ENCODE measurements around the gene LEPROT. TPM values are rescaled to one million over a fixed set of nuclear protein-coding genes. Genes with fewer than 3 reads are reported as not detected.

Gene LEPROT
- total RNA-seq, 1 experiment from 2014 or later = 63.1 TPM

GRCh38 chr1:65425697-65426096, 5.2 kb downstream of the LEPROT start:
- no peaks in the 10 kb centered on the region for H3K9me3 Mint-ChIP-seq (ENCODE audit: unreplicated experiment)
- H3K4me3 Mint-ChIP-seq (ENCODE audit: unreplicated experiment) = peak overlapping the region; percentile 38
- BruUV-seq (replicated peaks) = no TSS peak
- intact Hi-C loops (cut with micrococcal nuclease) = loop anchor here (2.0 to 10.0 kb wide), 2 partner anchors 83 to 1509 kb away; no protein-coding TSS in a partner anchor
- no peaks in the 10 kb centered on the region for H3K27me3 Mint-ChIP-seq (ENCODE audit: insufficient read depth, unreplicated experiment)
- peaks cover 34% of the 10 kb centered on the region for H3K4me1 Mint-ChIP-seq (ENCODE audit: insufficient read depth, unreplicated experiment)
- no peak for TF ChIP-seq CTCF (IDR thresholded peaks at IDR 0.05; ENCODE audit: unreplicated experiment)
- DNase-seq (ENCODE audit: unreplicated experiment) = peak; percentile 97
- H3K36me3 Mint-ChIP-seq (ENCODE audit: insufficient read depth, unreplicated experiment) = peaks cover 52% of the 10 kb centered on the region
- ChIA-PET CTCF (interaction anchor here (0.7 to 1.3 kb wide), 4 partner anchors 31 to 362 kb away, joined by 3 to 7 read pairs (median 3); no protein-coding TSS in a partner anchor), POLR2A (interaction anchor here (0.6 to 5.6 kb wide), 7 partner anchors 8 to 274 kb away, joined by 3 to 43 read pairs (median 3); no protein-coding TSS in a partner anchor)
- peak overlapping the region; percentile 91 for H3K27ac Mint-ChIP-seq (ENCODE audit: low read depth, unreplicated experiment)

GRCh38 chr1:65429078-65429477, 8.6 kb downstream of the LEPROT start:
- Mint-ChIP-seq H3K36me3 (ENCODE audit: insufficient read depth, unreplicated experiment) (peaks cover 76% of the 10 kb centered on the region), H3K4me1 (ENCODE audit: insufficient read depth, unreplicated experiment) (peaks cover 42% of the 10 kb centered on the region), H3K9me3 (ENCODE audit: unreplicated experiment) (no peaks in the 10 kb centered on the region), H3K27me3 (ENCODE audit: insufficient read depth, unreplicated experiment) (no peaks in the 10 kb centered on the region), H3K4me3 (ENCODE audit: unreplicated experiment) (no peak overlapping the region), H3K27ac (ENCODE audit: low read depth, unreplicated experiment) (peak overlapping the region; percentile 93)
- CTCF ChIA-PET = interaction anchor here (0.7 to 4.0 kb wide), 4 partner anchors 9 to 258 kb away, joined by 3 to 42 read pairs (median 4); partner anchors contain the start of genes LEPR and LEPROT
- DNase-seq (ENCODE audit: unreplicated experiment) = no peak
- TF ChIP-seq CTCF (IDR thresholded peaks at IDR 0.05; ENCODE audit: unreplicated experiment) = no peak
- intact Hi-C loops (cut with micrococcal nuclease) = loop anchor here (10.0 kb wide), 1 partner anchor 1506 kb away; no protein-coding TSS in a partner anchor
- no TSS peak for BruUV-seq (replicated peaks)
- POLR2A ChIA-PET = interaction anchor here (0.6 to 11.4 kb wide), 7 partner anchors 8 to 424 kb away, joined by 3 to 144 read pairs (median 4); partner anchors contain the start of genes LEPR and LEPROT

GRCh38 chr1:65429806-65430205, 9.3 kb downstream of the LEPROT start:
- no peaks in the 10 kb centered on the region for H3K9me3 Mint-ChIP-seq (ENCODE audit: unreplicated experiment)
- no peak for TF ChIP-seq CTCF (IDR thresholded peaks at IDR 0.05; ENCODE audit: unreplicated experiment)

GRCh38 chr1:65431111-65431705, 10.7 kb downstream of the LEPROT start:
- Mint-ChIP-seq H3K4me3 (ENCODE audit: unreplicated experiment) (peak overlapping the region; percentile 76), H3K4me1 (ENCODE audit: insufficient read depth, unreplicated experiment) (peaks cover 44% of the 10 kb centered on the region), H3K9me3 (ENCODE audit: unreplicated experiment) (no peaks in the 10 kb centered on the region), H3K36me3 (ENCODE audit: insufficient read depth, unreplicated experiment) (peaks cover 85% of the 10 kb centered on the region), H3K27me3 (ENCODE audit: insufficient read depth, unreplicated experiment) (no peaks in the 10 kb centered on the region), H3K27ac (ENCODE audit: low read depth, unreplicated experiment) (peak overlapping the region; percentile 93)
- CTCF ChIA-PET = interaction anchor here (0.6 to 4.0 kb wide), 24 partner anchors 9 to 1039 kb away, joined by 3 to 42 read pairs (median 4); no protein-coding TSS in a partner anchor
- no TSS peak for BruUV-seq (replicated peaks)
- TF ChIP-seq CTCF (IDR thresholded peaks at IDR 0.05; ENCODE audit: unreplicated experiment) = peak; percentile 44
- intact Hi-C loops (cut with micrococcal nuclease) = loop anchor here (1.0 to 10.0 kb wide), 3 partner anchors 194 to 256 kb away; no protein-coding TSS in a partner anchor
- POLR2A ChIA-PET = interaction anchor here (0.9 to 11.4 kb wide), 4 partner anchors 11 to 257 kb away, joined by 3 to 144 read pairs (median 6); partner anchors contain the start of genes LEPR and LEPROT
- peak; percentile 60 for DNase-seq (ENCODE audit: unreplicated experiment)

More at GRCh38 chr1:65429806-65430205, 9.3 kb downstream of the LEPROT start:
- peaks cover 46% of the 10 kb centered on the region for H3K4me1 Mint-ChIP-seq (ENCODE audit: insufficient read depth, unreplicated experiment)
- H3K36me3 Mint-ChIP-seq (ENCODE audit: insufficient read depth, unreplicated experiment) = peaks cover 81% of the 10 kb centered on the region
- DNase-seq (ENCODE audit: unreplicated experiment) = peak; percentile 94
- ChIA-PET CTCF (interaction anchor here (0.6 to 4.0 kb wide), 17 partner anchors 8 to 261 kb away, joined by 3 to 42 read pairs (median 4); partner anchors contain the start of genes LEPR and LEPROT), POLR2A (interaction anchor here (0.6 to 11.4 kb wide), 7 partner anchors 9 to 258 kb away, joined by 4 to 144 read pairs (median 7); partner anchors contain the start of genes DNAJC6, LEPR and LEPROT)
- BruUV-seq (replicated peaks) = no TSS peak
- intact Hi-C loops (cut with micrococcal nuclease) = loop anchor here (5.0 to 10.0 kb wide), 3 partner anchors 193 to 1505 kb away; no protein-coding TSS in a partner anchor
- no peaks in the 10 kb centered on the region for H3K27me3 Mint-ChIP-seq (ENCODE audit: insufficient read depth, unreplicated experiment)
- H3K4me3 Mint-ChIP-seq (ENCODE audit: unreplicated experiment) = peak overlapping the region; percentile 76
- H3K27ac Mint-ChIP-seq (ENCODE audit: low read depth, unreplicated experiment) = peak overlapping the region; percentile 93
